ENCODE measurements around the gene WDR46. TPM values are rescaled to one million over a fixed set of nuclear protein-coding genes. Genes with fewer than 3 reads are reported as not detected.

Gene WDR46
- polyA plus RNA-seq, 1 donor from 2014 or later: 68.7 TPM

- peaks cover 7 to 52% (median 47%) of the 10 kb centered on the region in 3 donors for H3K4me1 Mint-ChIP-seq
- no peaks in the 10 kb centered on the region for H3K27me3 Mint-ChIP-seq
- peaks cover 4% of the 10 kb centered on the region for H3K36me3 Mint-ChIP-seq
- peak overlapping the region; percentile 67 to 99 (median 98) for H3K27ac Mint-ChIP-seq
- H3K4me3 Mint-ChIP-seq: peak overlapping the region; percentile 71 to 100 (median 95)
- H3K9me3 Mint-ChIP-seq: no peaks in the 10 kb centered on the region
These were observed 28.3 kb upstream of the WDR46 start for GRCh38 chr6:33317419-33317668.

DNA sequence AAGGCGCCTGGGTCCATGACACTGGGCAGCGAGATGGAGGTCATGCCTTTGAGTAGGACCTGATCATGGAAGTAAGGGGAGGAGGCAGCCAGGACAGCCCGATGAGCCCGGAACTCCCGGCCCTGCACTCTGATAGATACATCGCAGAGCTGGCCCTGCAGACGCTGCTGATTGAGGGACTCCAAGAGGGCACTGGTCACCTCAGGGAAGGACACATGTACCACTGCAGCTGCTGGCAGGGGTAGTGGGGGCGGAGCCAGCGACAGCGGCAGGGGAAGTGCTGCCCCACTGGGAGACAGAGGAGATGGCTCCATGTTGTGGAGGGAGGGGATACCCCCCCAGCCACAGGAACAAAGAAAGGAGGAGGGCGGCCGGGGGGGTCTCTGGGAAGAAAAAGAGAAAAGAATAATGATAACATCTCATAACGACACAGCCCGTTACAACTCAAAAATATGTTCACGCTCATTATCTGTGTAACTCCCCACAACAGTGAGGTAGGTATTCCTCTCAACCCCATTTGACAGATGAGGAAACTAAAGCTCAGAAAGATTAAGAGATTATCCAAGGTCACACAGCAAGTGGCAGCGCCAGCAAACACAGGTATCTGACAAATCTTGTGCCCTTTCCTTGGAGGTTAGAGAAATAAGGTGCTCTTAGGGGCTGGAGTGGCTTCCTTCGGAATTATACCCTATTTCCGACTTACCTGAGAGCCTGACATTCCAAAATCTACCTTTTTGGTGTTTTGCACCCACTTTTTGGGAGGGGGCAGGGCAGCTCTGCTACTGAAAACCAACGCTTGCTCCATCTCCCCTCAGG, 27.8 kb upstream of the WDR46 start:
- H3K27me3 Mint-ChIP-seq: no peaks in the 10 kb centered on the region
- peak overlapping the region; percentile 35 to 98 (median 67) for H3K27ac Mint-ChIP-seq
- H3K9me3 Mint-ChIP-seq: no peaks in the 10 kb centered on the region
- peaks cover 7 to 53% (median 51%) of the 10 kb centered on the region in 3 donors for H3K4me1 Mint-ChIP-seq
- peak overlapping the region; percentile 71 to 100 (median 95) for H3K4me3 Mint-ChIP-seq
- H3K36me3 Mint-ChIP-seq: peaks cover 7% of the 10 kb centered on the region

- H3K9me3 Mint-ChIP-seq: no peaks in the 10 kb centered on the region
- peaks cover 7 to 51% (median 49%) of the 10 kb centered on the region in 3 donors for H3K4me1 Mint-ChIP-seq
- no peaks in the 10 kb centered on the region for H3K27me3 Mint-ChIP-seq
- H3K36me3 Mint-ChIP-seq: peaks cover 7% of the 10 kb centered on the region
- peak overlapping the region; percentile 76 to 100 (median 98) for H3K4me3 Mint-ChIP-seq
- peak overlapping the region; percentile 98 to 100 (median 99) for H3K27ac Mint-ChIP-seq
These were observed 27.0 kb upstream of the WDR46 start for GRCh38 chr6:33315793-33316602.

GRCh38 chr6:33314943-33315792, 26.1 kb upstream of the WDR46 start:
- H3K9me3 Mint-ChIP-seq: no peaks in the 10 kb centered on the region
- H3K4me1 Mint-ChIP-seq: peaks cover 10 to 50% (median 43%) of the 10 kb centered on the region in 3 donors
- peak overlapping the region; percentile 98 to 100 (median 99) for H3K27ac Mint-ChIP-seq
- H3K36me3 Mint-ChIP-seq: peaks cover 7% of the 10 kb centered on the region
- H3K4me3 Mint-ChIP-seq: peak overlapping the region; percentile 97 to 99 (median 98)
- no peaks in the 10 kb centered on the region for H3K27me3 Mint-ChIP-seq

DNA sequence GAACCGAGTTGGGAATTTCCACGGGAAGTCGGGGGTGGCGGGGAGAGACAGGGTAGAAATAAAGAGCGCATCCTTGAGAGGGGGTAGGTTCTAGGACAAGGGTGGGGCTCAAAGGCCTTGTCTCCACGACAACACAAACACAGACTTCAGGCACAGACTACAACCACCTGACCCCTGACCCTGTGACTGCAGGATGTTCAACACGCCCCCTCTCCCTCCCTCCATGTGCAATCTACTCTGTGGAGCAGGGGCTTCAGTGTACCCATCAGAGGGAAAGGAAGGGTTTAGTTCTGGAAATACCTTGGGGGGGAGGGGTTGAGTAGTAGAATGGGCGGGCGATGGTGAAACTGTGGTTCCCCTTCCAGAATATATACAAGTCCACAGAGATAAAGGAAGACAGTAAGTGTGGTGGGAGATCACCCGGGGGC, 25.5 kb upstream of the WDR46 start:
- H3K4me3 Mint-ChIP-seq: peak overlapping the region; percentile 97 to 99 (median 98)
- H3K27me3 Mint-ChIP-seq: no peaks in the 10 kb centered on the region
- peak overlapping the region; percentile 98 to 100 (median 99) for H3K27ac Mint-ChIP-seq
- no peaks in the 10 kb centered on the region for H3K9me3 Mint-ChIP-seq
- H3K4me1 Mint-ChIP-seq: peaks cover 10 to 44% (median 38%) of the 10 kb centered on the region in 3 donors
- H3K36me3 Mint-ChIP-seq: peaks cover 5% of the 10 kb centered on the region

GRCh38 chr6:33313709-33314514, 24.9 kb upstream of the WDR46 start, which contains the start of gene TAPBP:
Gene TAPBP, minus strand, starts transcription at chr6:33314078. Its CDS starts 37 bp downstream, at chr6:33314041.
- H3K4me1 Mint-ChIP-seq: peaks cover 10 to 39% (median 33%) of the 10 kb centered on the region in 3 donors
- H3K27me3 Mint-ChIP-seq: no peaks in the 10 kb centered on the region
- peak within 1 kb of the TSS; percentile 98 to 100 (median 99) for H3K27ac Mint-ChIP-seq
- no peaks in the 10 kb centered on the region for H3K9me3 Mint-ChIP-seq
- peak within 1 kb of the TSS; percentile 97 to 99 (median 98) for H3K4me3 Mint-ChIP-seq
- H3K36me3 Mint-ChIP-seq: peaks cover 5% of the 10 kb centered on the region

GRCh38 chr6:33313105-33313708, 24.2 kb upstream of the WDR46 start:
- Mint-ChIP-seq H3K27me3 (no peaks in the 10 kb centered on the region), H3K4me1 (peaks cover 17 to 43% (median 33%) of the 10 kb centered on the region in 3 donors), H3K4me3 (peak overlapping the region; percentile 97 to 99 (median 98)), H3K27ac (peak overlapping the region; percentile 98 to 100 (median 99)), H3K9me3 (no peaks in the 10 kb centered on the region), H3K36me3 (peaks cover 6% of the 10 kb centered on the region)

GRCh38 chr6:33312361-33313104, 23.5 kb upstream of the WDR46 start:
- peak overlapping the region; percentile 98 to 100 (median 99) for H3K27ac Mint-ChIP-seq
- H3K4me1 Mint-ChIP-seq: peaks cover 12 to 41% (median 33%) of the 10 kb centered on the region in 3 donors
- no peaks in the 10 kb centered on the region for H3K27me3 Mint-ChIP-seq
- peak overlapping the region; percentile 97 to 99 (median 98) for H3K4me3 Mint-ChIP-seq
- H3K9me3 Mint-ChIP-seq: no peaks in the 10 kb centered on the region
- H3K36me3 Mint-ChIP-seq: peaks cover 6% of the 10 kb centered on the region

- Mint-ChIP-seq H3K4me3 (peak overlapping the region in 1 of 4 donors; percentile 36), H3K27me3 (no peaks in the 10 kb centered on the region), H3K9me3 (no peaks in the 10 kb centered on the region), H3K4me1 (peaks cover 21 to 27% (median 23%) of the 10 kb centered on the region in 3 donors), H3K36me3 (peaks cover 4% of the 10 kb centered on the region), H3K27ac (peak overlapping the region; percentile 2 to 90 (median 78))
These were observed 17.3 kb upstream of the WDR46 start for GRCh38 chr6:33306356-33306755.

DNA sequence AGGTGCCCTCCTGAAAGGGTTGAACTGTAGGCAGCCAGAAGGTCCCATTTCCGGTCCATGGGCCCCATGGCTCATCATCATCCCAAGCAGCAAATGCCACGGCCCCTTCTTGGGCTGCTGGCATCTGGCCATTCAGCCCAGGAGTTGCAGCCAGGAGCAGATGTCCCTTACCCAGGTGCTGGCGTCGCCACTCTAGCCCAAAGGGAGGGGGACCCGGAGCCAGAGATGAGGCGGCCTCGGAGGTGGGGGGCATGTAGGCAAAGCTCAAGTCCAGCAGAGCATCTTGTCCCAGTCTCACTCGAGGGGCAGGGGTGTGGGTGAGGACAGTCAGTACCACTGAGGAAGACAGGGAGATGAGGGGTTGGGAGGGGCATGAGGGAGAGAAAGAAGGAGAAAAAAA, 16.0 kb upstream of the WDR46 start:
- Mint-ChIP-seq H3K27ac (peak overlapping the region in 1 of 3 donors; percentile 21), H3K9me3 (no peaks in the 10 kb centered on the region), H3K4me3 (peak overlapping the region in 1 of 4 donors; percentile 67), H3K36me3 (peaks cover 4% of the 10 kb centered on the region), H3K27me3 (no peaks in the 10 kb centered on the region), H3K4me1 (peaks cover 23 to 28% (median 24%) of the 10 kb centered on the region in 3 donors)

DNA sequence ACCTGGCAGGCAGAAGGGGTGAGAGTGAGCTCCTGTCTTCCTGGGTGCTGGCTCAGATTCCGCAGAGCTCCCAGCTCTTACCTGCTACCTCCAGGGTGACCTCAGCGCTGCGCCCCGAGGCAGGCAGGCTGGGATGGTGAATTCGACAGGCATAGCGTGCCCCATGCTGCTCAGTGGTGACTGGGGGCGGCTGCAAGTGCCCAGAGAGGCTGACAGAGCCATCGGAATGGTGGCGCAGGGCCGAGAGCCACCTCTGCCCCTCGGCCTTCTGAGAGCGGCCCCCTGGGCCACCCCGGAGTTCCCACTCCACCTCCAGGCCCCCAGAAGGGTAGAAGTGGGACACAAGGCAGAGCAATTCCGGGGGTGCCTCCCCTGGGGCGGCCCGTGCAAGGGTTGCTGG, 15.2 kb upstream of the WDR46 start:
- H3K9me3 Mint-ChIP-seq: no peaks in the 10 kb centered on the region
- H3K36me3 Mint-ChIP-seq: peaks cover 6% of the 10 kb centered on the region
- H3K4me1 Mint-ChIP-seq: peaks cover 30 to 36% (median 31%) of the 10 kb centered on the region in 3 donors
- peak overlapping the region in 2 of 4 donors; percentile 67 to 79 for H3K4me3 Mint-ChIP-seq
- no peaks in the 10 kb centered on the region for H3K27me3 Mint-ChIP-seq
- H3K27ac Mint-ChIP-seq: no peak overlapping the region

GRCh38 chr6:33301877-33302276, 12.8 kb upstream of the WDR46 start:
- H3K4me3 Mint-ChIP-seq: peak overlapping the region in 1 of 4 donors; percentile 99
- peaks cover 4% of the 10 kb centered on the region for H3K36me3 Mint-ChIP-seq
- H3K27me3 Mint-ChIP-seq: no peaks in the 10 kb centered on the region
- peak overlapping the region; percentile 67 to 99 (median 82) for H3K27ac Mint-ChIP-seq
- no peaks in the 10 kb centered on the region for H3K9me3 Mint-ChIP-seq
- peaks cover 23 to 31% (median 27%) of the 10 kb centered on the region in 3 donors for H3K4me1 Mint-ChIP-seq

Measured in IgD-negative memory B cell (primary cell).